Measurements from ENCODE around the gene ERCC4.
A peak's percentile ranks its signal among the peaks of the same experiment; 100 is the strongest.
"Not testable (repeated sequence)": the region's sequence is repeated elsewhere in the genome, so short reads cannot be mapped to it uniquely, and the experiment has no call there.

The ERCC4 gene

DNA sequence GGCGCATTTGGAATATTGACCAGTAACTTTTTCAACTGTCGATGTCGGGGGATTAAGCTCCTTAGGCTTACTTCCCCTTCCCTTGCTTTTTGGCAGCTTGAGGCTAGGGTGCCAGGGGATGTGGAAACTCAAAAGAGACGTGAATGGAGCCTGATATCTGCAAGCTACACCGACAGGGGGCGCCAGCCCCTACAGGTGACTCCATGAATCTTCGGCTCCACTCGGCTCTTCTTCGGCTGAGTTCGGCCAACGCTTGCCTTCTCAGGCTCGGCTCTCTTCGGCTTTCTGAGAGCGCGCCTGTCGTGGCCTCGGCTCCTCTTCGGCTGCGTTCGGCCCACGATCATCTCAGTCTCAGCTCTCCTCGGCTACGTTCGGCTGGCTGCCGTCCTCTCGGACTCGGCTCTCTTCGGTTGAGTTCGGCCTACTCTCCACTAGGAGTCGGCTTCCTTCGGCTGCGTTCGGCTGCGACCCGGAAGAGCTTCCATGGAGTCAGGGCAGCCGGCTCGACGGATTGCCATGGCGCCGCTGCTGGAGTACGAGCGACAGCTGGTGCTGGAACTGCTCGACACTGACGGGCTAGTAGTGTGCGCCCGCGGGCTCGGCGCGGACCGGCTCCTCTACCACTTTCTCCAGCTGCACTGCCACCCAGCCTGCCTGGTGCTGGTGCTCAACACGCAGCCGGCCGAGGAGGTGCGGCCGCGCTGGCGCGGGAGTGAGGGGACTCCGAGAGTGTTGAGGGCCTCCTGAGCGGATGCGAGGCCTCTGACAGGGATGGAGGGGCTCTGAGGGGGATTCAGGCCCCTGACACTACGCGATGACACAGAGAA lies at the start of gene ERCC4:
Gene ERCC4 (plus strand): TSS at position 472 of the 827 bp plus-strand sequence. CDS start 12 bp downstream, at position 484.
- DNase-seq: peak; percentile 97

DNA sequence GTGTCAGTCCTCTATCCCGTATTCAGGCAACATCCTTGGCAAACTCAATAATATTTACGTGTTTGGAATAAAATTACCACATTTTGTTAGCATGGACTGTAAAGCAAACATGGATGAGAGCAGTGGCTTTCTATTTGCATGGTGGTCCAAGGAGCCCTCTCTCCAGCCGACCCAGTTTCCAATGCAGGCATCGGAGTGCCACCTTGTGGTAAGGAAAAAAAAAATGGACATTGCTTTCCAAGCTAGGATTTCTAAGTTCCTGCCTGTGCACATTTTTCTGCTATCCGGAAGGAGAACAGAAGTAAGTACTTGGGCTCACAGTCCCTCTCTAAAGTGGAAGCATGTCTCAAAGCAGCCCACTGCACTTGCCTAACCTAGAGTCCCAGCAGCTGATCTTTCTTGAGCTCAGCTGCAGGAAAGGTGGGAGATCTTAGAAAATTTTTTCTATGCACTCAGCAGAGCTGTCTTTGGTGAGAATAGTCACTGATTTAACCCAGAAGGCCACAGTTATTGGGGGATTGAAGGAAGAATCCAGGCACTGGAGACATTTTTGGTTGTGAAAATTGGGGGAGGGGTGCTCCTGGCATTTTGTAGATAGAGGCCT lies 46.0 kb upstream of the ERCC4 start:
- no peak for DNase-seq

DNA sequence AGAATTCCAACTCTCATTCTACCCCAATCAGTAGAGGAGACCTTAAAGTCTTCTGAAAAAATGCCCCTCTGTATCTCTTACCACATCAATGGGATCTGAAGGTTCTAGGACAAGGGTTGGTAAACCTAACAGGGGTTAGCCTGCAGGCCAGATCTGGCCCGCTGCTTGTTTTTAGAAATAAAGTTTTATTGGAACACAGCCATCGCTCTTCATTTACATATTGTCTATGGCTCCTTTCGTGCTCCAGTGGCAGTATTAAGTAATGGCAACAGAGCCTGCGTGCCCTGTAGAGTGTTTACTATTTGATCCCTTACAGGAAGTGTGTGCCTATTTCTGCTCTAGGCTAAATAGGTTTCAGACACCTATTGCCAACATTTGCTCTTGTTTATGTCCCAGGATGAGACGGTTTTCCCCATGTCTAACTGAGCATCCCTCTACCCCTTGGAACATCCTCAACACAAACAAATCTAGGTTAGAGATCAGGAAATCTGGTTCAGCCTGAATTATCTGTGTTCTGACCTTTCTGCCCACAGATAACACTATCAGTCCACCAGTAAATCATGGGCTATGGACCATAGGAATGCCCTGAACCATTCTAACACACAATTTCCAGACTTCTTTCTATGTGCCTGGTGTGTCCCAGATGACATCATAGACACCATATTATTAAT lies 44.2 kb upstream of the ERCC4 start:
- DNase-seq: no peak

DNA sequence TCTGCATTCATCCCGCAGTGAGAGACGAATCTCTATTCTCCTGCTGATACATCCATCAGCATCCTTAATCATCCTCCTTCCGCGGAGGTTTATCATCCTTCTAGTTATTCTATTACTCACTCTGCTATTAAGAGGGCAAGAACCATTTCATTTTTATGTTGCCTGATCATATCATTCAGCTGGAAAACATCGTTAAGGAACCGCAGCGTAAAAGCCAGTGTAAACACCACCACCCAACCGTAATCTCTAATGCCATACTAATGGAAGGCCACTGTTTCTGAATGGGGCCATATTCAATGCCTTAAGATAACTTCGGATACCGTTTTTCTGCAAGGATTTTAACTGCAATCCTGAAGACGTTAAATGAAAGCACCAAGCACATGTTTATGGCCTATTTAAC lies 36.7 kb upstream of the ERCC4 start:
- DNase-seq: no peak

DNA sequence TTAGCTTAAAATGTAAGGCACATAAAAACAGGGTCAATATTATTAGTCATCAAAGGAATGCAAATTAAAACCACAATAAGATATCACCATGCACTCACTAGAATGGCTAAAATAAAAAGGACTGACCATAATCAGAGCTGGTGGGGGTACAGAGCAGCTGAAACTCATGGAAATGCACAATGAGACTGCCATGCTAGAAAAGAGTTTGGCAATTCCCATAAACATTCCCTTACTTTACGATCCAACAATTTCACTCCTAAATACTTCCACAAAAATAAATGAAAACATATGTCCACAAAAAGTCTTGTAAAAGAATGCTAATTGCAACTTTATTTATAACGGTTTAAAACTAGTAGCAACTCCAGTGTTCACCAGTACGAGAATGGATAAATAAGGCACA lies 36.1 kb upstream of the ERCC4 start:
- no peak for DNase-seq

DNA sequence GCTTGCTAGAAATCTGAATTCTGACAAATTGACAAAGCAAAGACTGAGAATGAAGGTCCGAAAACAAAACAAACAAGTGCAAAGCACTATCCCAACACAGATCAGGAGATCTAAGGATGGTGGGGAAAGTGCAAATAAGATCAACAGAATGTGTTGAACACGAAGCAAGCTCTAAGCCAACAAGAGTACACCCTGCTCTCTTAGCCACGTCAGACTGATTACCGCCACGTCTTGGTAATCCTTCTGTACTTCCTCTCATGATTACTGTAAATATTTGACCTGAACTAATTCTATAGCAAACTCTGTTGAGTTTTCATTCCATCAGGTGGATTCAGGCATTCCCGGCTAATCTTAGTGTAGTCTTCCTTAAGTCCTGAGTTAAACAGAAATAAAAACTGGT lies 34.3 kb upstream of the ERCC4 start:
- DNase-seq: no peak

DNA sequence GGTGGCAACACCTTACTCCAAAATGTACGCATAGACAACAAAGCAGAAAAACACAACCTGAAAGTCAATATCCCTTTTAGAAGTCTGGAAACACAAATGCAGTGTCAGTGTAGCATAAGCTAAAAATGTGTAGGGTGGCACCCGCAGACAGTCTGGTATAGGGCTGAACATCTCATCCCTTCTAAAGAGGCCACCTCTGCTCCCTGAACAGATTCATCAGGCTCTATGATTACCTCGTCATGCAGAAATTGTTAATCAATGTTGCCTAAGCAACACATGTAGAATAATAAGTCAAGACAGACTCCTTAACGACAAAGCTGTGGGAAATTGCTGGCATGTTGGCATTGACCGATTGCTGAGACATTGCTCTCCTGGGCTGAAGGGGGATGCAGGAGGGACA lies 33.3 kb upstream of the ERCC4 start:
- no peak for DNase-seq

DNA sequence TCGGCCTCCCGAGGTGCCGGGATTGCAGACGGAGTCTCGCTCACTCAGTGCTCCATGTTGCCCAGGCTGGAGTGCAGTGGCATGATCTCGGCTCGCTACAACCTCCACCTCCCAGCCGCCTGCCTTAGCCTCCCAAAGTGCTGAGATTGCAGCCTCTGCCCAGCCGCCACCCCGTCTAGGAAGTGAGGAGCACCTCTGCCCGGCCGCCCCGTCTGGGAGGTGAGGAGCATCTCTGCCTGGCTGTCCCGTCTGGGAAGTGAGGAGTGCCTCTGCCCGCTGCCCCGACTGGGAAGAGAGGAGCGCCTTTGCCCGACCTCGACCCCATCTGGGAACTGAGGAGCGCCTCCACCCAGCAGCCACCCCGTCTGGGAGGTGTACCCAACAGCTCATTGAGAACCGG lies 30.6 kb upstream of the ERCC4 start:
- not testable (repeated sequence) for DNase-seq

DNA sequence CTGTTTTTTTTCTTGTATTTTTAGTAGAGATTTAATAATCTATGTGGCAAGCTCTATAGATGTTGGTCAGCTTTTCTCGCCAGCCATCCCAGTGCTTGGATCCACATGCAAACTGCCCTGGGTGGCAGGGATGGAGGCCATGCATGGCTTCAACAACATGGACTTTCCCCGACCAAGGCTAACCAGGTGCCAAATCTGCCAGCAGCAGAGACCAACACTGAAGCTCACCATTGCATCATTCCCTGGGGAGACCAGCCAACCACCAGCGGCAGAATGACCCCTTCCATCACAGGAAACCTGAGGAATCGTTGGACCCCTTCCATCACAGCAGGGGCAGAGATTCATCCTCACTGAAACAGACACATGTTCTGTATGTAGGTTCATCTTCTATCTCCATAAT lies 27.7 kb upstream of the ERCC4 start:
- no peak for DNase-seq

DNA sequence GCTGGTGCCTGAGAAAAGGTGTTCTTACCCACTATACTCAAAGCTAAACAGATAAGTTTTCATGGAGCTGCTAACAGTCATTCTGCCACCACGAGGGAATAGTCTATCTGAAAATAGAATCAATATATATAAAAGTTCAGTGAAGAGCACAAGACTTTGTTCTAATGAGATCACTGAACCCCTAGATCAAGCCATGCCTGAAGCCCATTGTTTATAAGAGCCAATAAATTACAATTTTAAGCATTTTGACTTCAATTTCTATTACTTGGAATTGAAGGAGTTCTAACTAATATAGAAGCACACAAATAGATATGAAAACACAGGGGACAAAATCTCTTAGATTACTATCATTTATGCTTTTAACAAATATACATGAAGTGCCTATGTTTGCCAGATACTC lies 24.4 kb upstream of the ERCC4 start:
- no peak for DNase-seq

DNA sequence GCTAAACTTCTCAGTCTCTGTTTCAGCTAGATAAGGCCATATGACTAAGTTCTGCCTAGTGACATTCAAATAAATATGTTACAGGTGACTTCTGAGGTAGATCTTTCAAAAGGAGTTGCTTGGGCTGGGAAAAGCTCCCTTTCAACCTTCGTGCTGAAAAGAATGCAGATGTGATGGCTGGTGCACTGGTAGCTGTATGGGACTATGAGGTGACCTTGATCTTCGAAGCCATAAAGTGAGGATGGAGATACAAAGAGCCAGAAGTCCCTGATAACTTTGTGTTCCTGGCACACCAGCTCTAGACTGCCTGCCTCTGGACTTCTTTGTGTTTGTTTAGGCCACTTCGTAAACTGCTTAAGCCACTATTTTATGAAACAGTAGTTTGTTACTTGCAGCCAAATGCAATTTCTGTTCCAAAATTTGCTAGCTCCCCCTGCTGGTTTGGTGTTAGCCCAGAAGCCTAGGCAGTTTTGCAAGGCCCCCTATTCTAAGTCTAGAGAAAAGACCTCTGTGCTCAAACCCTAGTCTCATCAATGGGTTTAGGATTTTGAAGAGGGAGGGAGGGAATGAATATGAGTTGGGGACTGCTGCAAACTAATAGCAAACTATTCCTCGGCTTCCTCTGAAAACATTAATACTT lies 23.3 kb upstream of the ERCC4 start:
- no peak for DNase-seq

DNA sequence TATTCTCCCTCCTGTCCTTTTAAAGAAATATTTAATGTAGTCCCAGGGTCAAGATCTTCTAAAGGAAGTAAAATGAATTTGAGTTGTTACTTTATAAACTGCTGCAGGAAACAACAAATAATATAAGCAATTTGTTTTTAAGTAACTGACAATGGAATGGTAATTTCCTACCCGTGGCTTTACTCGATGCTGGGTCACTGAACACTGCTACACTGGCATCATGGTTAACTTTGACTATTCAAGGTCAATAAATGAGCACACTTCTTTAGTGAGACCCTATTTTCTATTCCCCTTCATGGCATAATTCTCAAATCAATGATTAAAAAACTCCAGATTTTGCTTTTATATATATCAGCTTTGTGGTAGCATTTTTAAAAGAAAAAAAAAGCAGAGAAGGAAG lies 22.1 kb upstream of the ERCC4 start:
- DNase-seq: no peak

DNA sequence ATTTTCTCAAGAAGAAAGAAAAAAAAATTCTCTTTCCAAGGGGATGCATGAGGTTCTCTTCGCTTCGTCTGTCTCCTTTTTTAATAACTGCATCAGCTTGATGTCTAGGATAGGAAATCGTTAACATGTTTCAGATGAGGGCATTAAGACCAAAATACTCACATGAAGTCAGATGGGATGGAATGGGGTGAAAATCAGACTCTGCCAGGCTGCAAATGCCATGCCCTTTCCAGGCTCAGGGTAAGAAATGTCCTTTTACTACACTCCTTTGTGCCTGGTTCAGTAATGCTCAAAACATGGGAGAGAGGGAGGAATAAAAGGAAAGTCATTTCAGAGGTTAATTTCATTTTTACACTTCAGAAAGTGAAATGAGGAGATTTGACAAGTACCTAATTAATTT lies 21.7 kb upstream of the ERCC4 start:
- DNase-seq: no peak

DNA sequence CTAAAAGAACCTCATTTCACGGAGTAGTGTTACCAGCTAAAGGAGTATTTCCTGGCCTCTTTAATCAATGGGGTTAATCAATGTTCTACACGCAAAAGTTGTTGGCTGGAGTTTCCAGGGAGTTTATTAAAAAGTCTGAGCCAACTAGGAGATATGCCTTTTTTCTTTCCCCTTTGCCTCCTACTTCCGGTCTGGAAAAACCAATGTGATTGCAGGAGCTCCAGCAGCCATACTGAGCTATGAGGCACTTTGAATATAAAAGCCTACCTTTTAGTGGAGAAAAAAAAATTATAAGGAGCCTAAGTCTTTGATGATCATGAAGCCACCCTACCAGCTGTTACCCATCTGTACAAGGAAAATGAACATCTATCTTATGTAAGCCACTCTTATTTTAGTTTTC lies 17.9 kb upstream of the ERCC4 start:
- DNase-seq: no peak

DNA sequence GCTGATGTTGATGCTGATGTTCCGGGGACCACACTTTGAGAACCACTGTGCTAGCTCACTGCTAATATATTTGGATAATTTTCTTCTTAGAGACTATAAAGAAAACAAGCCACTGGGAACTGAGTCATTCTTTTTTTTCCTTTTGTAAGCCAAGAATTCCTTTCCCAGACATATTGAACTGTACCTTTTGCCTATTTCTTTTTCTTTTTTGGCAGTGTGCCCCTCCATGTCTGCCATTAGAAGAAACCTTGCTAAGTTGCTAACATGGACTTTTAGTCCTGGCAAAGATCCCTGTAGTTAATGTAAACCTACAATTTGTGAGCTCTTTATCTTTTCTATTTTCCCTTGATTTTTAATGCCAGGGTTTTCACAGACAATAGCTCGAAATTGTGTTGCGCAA lies 17.3 kb upstream of the ERCC4 start:
- DNase-seq: no peak

DNA sequence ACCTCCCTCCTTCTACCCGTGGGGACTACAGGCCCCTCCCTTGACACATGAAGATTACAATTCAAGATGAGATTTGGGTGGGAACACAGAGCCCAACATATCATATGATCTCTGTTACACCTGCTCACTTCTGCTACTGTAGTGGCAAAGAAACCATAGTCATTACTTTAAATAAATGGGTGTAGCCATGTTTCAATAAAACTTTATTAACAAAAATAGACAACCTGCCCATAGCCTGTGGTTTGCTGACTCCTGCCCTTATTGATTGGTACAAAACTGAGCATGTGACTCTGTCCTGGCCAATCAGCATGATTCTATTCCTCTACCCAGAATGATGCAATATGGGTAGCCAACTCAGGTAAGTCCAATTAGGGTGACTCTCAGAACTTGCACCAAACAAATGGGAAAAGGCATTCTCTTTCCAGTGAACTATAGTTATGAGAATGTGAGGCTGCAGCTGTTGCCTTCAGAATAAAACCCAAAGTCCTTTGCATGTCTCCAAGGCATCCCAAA lies 15.7 kb upstream of the ERCC4 start:
- no peak for DNase-seq

DNA sequence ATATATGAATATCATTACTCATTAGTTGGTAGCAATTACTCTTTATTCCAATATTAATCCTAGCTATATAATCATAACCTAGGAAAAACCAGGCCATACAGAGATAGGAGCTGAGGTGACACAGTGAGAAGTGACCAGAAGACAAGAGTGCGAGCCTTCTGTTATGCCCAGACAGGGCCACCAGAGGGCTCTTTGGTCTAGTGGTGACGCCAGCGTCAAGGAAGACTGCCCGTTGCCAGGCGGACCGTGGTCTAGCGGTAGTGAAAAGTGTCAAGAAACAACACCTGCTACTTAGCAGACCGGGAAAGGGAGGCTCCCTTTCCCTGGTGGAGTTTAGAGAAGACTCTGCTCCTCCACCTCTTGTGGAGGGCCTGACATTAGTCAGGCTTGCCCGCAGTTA lies 15.1 kb upstream of the ERCC4 start:
- not testable (repeated sequence) for DNase-seq

DNA sequence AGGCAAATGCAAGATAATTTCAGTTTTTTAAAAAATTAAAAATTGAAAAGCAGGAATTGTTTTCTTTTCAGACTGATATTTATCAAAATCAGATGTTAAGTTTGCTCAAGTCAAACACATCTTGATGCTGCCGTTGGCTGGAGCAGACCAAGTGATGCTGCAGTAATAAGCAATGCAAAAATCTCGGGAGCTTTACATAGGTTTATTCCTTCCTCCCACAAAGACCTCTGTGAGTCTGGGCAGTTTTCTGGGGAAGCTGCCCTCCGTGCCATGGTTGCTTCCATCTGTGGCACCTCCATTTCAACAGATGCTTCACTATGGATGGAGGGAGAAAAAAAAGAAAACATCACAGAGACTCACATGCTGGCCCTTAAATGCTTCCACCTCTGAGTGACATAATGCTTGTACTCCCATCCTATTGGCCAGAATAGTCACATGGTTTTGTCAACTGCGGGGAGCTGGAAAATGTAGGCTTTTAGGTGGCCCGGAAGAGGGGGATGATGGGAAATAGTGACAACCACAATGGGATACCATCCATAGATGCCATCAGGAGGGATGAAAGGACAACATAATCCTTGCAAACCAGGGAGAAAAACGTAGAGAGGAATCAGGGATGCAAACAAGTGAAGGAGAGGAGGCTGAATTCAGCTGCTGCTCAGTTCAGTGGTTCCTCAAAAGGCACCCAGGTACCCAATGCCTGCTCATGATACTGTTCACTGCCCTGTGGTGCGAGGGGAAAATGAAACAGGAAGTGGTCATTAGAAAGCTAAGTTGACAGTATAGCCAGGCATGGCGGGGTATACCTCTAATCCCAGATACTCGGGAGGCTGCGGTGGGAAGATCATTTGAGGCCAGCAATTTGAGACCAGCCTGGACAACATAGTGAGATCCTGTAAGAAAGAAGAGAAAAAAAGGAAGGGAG lies 13.5 kb upstream of the ERCC4 start:
- DNase-seq: no peak

DNA sequence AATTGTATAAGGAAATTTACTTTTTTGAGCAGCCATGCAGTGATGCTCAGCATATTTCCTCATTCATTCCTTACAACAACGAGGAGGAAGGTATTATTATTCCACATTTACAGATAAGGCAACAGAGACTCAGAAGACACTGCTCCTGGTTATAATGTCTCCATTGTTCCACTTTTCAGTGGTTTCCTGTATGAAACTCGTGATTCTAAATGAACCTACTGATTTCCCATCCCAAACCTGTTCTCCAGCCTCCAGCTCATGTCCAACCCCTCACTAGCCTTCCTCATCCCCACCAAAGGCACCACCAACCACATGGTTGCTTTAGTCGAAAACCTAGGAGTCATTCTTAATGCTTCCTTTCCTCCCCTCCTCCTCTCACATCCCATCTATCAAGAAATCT lies 12.5 kb upstream of the ERCC4 start:
- DNase-seq: no peak

DNA sequence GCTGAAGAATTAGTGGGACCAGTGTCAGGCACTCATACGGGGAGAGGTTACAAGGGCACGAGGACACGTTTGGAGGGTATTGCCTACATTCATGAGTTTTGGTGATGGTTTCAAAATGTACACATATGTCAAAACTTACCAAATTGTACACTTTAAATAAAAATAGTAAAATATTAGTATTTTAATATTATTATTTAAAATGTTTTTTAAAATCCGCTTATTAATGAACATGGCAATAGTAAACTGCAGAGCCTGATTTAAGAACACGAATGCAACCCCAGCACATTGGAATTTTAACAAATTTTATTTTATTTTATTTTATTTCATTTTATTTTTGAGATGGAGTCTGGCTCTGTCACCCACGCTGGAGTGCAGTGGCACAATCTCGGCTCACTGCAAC lies 10.9 kb upstream of the ERCC4 start:
- DNase-seq: no peak

DNA sequence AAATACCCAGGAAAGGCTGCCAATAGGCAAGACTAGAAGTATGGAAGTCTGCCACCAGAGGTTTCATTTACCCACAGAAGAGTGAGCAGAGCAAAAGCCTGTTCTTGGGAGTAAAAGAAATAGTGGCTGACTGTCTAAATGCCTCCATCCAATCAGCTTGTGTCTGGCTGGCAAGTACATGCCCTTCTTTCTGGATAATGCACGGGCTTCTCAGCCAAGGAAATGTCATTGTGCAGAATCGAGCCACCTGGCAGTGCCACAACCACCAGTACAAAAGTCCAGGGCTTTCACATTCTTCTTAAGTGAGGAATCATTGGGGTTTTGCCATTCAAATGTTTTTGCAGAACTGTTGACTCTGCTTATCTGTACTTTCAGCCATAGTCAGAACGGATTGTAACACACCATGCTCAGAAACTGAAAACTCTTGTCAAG lies 10.1 kb upstream of the ERCC4 start:
- no peak for DNase-seq

DNA sequence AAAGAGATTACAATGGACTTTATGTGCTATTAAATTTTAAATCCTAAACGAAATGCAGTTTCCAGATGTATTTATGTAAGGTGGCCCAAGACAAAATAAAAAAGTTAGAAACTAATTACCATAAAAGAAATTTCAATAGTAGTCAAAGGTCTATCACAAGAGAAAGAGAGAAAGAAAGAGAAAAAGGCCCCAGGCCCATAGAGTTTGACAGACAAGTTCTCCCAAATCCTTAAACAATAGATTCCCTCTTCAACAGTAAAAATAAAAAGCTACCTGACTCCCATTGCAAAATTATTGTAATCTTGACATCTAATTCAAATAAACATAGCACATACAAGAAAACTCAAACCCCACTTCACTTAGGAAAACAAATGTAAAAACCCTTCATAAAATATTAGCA lies 8.6 kb upstream of the ERCC4 start:
- DNase-seq: no peak
